ENCODE measurements around the gene CNDP1.
A peak's percentile ranks its signal among the peaks of the same experiment; 100 is the strongest.

The CNDP1 gene

DNA sequence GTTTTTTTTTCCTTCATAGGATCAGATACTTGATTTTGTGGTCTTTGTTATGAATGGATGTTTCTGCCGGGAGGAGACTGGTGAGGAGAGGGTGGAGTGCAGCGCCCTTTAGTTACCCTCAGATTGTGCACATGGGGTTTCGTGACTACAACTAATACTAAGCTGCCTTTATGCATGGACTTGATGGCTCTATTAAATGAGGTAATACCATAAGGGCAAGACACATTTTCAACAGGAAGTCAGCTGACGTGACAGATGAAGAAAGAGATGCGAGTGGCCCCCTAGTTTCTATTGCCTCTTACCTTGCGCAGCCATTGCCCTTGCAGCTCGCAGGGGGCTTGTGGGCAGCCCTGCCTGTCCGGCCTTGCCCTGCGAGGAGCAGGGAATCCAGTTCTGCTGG is 87.8 kb downstream of the CNDP1 start:
- Mint-ChIP-seq H3K9me3 (no peaks in the 10 kb centered on the region), H3K36me3 (ENCODE audit: low read depth) (no peaks in the 10 kb centered on the region), H3K4me3 (no peak overlapping the region), H3K27me3 (ENCODE audit: low read depth) (no peaks in the 10 kb centered on the region), H3K27ac (no peak overlapping the region), H3K4me1 (ENCODE audit: low read depth) (peaks cover 2% of the 10 kb centered on the region)

DNA sequence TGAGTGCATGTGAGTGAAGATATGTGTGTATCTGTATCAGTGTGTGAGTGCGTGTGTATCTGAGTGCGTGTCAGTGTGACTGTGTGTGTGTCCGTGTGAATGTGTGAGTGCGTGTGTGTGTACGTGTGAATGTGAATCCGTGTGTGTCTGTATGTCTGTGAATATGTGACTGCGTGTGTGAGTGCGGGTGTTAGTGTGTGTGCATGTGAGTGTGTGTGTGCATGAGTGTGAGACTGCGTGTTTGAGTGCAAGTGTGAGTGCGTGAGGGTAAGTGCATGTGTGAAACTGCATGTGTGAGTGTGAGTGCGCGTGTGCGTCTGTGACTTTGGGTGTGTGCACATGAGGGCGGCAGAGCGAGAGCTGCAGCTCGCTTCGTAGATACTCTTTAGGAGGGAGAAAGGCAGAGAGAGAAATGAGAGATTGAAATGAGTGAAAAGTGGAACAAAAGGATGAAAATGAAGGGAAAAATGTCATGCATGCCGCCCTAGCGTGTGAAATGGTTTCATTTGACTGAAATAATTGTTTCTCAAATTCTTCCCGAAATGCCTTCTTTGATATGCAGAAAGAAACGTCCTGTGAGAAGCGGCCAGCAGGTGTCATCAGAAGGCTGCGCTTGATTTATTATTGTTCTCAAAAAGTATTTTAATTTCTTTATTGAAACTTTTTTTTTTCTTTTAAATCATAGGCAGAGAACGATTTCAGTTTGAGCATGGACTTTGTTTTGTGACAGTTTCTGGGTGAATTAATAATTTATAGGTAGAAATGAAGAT is 88.9 kb downstream of the CNDP1 start:
- Mint-ChIP-seq H3K36me3 (ENCODE audit: low read depth) (no peaks in the 10 kb centered on the region), H3K4me3 (no peak overlapping the region), H3K27ac (no peak overlapping the region), H3K27me3 (ENCODE audit: low read depth) (no peaks in the 10 kb centered on the region), H3K9me3 (no peaks in the 10 kb centered on the region), H3K4me1 (ENCODE audit: low read depth) (peaks cover 9% of the 10 kb centered on the region)

DNA sequence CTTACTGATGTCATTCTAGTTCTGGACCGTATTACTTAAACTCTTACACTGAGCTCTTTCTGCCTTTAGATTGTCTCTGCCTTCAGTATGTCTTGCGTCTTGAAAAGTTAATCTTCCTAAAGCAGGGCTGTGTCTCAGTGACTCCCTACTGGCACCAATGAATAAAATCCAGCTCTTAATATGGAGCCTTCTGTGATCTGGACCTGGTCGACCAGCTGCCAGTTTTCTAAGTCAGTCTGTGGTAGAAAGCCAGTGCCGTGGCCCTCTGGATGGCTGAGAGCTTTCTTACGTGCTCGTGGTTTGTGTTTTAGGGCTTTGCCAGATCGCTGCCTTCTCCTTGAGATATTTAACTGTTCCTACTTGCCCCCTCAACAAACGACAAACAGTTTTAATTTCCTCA is 90.2 kb downstream of the CNDP1 start:
- no peaks in the 10 kb centered on the region for H3K36me3 Mint-ChIP-seq (ENCODE audit: low read depth)
- no peak overlapping the region for H3K27ac Mint-ChIP-seq

DNA sequence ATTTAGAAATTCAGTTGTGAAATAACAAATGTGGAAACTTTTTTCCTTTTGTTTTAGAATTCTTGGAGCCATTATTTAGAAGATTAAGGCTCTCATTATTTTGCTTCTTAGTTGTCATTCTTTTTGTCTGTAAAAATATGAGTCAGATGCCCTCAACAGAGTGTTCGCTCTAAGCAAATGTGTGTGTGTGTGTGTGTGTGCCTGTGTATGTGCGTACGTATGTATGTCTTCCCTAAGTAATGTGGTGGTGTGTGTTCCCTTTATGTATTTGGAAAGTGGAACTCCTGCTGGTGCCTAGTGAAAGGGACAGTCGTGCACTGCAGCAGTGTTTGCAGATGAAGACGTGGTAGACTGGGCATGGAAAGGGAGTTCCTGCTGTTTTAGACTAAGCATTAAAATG is 90.9 kb downstream of the CNDP1 start:
- no peaks in the 10 kb centered on the region for H3K27me3 Mint-ChIP-seq (ENCODE audit: low read depth)
- H3K36me3 Mint-ChIP-seq (ENCODE audit: low read depth) = no peaks in the 10 kb centered on the region

More for the DNA sequence above, 90.2 kb downstream of the CNDP1 start:
- Mint-ChIP-seq H3K4me3 (no peak overlapping the region), H3K4me1 (ENCODE audit: low read depth) (peaks cover 12% of the 10 kb centered on the region), H3K9me3 (no peaks in the 10 kb centered on the region), H3K27me3 (ENCODE audit: low read depth) (no peaks in the 10 kb centered on the region)

DNA sequence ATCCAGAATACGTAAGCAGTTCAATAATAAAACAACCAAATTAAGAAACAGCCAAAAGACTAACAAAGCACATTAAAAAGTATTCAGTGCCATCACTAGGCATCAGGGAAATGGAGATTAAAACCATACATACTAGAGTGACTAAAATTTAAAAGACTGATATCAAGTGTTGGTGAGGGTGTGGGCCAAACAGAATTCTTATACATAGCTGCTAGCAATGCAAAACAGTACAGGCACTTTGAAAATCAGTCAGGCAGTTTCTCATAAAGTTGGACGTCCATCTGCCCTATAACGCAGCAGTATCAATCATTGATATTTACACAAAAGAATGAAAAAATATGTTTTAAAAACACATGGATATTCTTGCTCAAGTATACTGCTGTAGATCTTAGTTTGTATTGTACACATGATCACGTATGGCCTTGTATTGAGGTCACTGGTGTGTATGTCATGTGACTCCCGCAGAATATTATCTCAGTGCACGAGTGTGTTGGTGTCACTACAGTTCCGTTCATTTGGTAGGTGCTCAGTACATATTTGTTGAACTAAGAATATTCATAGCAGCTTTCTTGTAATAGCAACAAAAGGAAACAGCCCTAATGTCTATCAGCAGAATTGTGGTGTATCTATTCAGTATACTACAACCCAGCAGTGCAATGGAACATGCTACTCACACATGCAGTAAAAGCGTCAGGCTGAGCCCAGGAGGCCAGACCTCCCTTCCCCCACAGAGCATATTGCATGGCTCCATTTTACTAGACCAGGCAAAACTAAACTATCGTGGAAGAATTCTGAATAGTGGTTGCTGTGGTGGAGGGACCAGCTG is 92.0 kb downstream of the CNDP1 start:
- H3K4me1 Mint-ChIP-seq (ENCODE audit: low read depth) = peaks cover 18% of the 10 kb centered on the region
- peaks cover 3% of the 10 kb centered on the region for H3K36me3 Mint-ChIP-seq (ENCODE audit: low read depth)
- H3K4me3 Mint-ChIP-seq = no peak overlapping the region
- no peaks in the 10 kb centered on the region for H3K9me3 Mint-ChIP-seq
- H3K27me3 Mint-ChIP-seq (ENCODE audit: low read depth) = no peaks in the 10 kb centered on the region
- H3K27ac Mint-ChIP-seq = no peak overlapping the region

More for the DNA sequence above, 90.9 kb downstream of the CNDP1 start:
- Mint-ChIP-seq H3K27ac (no peak overlapping the region), H3K4me3 (no peak overlapping the region), H3K4me1 (ENCODE audit: low read depth) (peaks cover 12% of the 10 kb centered on the region), H3K9me3 (no peaks in the 10 kb centered on the region)

DNA sequence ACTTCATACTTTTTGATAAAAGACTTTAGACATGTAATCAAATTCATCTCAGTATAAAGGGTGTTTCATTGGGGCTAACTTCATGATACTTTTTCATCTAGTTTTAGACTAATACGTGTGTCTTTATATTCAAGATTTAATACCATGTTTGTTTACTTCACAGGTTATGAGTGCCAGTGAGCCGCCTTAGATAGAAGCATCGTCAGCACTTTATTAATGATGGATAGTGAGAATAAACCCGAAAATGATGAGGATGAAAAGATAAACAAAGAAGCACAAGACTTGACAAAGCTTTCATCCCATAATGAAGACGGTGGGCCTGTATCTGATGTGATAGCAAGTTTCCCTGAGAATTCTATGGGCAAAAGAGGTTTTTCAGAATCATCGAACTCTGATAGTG is 96.5 kb downstream of the CNDP1 start:
- Mint-ChIP-seq H3K27me3 (ENCODE audit: low read depth) (no peaks in the 10 kb centered on the region), H3K4me1 (ENCODE audit: low read depth) (peaks cover 40% of the 10 kb centered on the region), H3K9me3 (no peaks in the 10 kb centered on the region), H3K4me3 (peak overlapping the region; percentile 83), H3K36me3 (ENCODE audit: low read depth) (peaks cover 30% of the 10 kb centered on the region), H3K27ac (peak overlapping the region; percentile 90)

DNA sequence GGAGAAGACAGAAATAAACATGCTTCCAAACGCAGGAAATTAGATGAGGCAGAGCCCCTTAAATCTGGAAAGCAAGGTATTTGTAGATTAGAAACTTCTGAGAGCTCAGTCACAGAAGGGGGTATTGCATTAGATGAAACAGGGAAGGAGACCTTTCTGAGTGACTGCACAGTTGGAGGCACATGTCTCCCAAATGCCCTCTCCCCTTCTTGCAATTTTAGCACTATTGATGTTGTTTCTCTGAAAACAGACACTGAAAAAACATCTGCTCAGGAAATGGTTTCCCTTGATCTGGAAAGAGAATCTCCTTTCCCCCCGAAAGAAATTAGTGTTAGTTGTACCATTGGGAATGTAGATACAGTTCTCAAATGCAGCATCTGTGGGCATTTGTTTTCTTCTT is 96.9 kb downstream of the CNDP1 start:
- H3K9me3 Mint-ChIP-seq = no peaks in the 10 kb centered on the region
- H3K27ac Mint-ChIP-seq = peak overlapping the region; percentile 90
- H3K27me3 Mint-ChIP-seq (ENCODE audit: low read depth) = no peaks in the 10 kb centered on the region
- H3K36me3 Mint-ChIP-seq (ENCODE audit: low read depth) = peaks cover 30% of the 10 kb centered on the region
- peaks cover 40% of the 10 kb centered on the region for H3K4me1 Mint-ChIP-seq (ENCODE audit: low read depth)
- H3K4me3 Mint-ChIP-seq = peak overlapping the region; percentile 83

DNA sequence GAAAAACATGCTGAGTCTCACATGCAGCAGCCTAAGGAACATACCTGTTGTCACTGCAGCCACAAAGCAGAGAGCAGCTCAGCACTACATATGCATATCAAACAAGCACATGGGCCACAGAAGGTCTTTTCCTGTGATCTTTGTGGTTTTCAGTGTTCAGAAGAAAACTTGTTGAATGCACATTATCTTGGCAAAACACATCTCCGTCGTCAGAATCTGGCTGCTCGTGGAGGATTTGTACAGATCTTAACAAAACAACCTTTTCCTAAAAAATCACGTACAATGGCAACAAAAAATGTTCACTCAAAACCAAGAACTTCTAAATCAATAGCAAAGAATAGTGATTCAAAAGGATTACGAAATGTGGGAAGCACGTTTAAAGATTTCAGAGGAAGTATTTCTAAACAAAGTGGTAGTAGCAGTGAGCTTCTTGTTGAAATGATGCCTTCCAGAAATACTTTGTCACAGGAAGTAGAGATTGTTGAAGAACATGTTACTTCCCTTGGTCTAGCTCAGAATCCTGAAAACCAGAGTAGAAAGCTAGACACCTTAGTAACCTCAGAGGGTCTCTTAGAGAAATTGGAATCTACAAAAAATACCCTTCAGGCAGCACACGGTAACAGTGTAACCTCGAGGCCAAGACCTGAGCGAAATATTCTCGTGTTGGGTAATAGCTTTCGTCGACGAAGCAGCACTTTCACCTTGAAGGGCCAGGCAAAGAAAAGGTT is 97.5 kb downstream of the CNDP1 start:
- Mint-ChIP-seq H3K4me3 (peak overlapping the region; percentile 83), H3K36me3 (ENCODE audit: low read depth) (peaks cover 30% of the 10 kb centered on the region), H3K4me1 (ENCODE audit: low read depth) (peaks cover 40% of the 10 kb centered on the region), H3K27me3 (ENCODE audit: low read depth) (no peaks in the 10 kb centered on the region), H3K9me3 (no peaks in the 10 kb centered on the region), H3K27ac (peak overlapping the region; percentile 90)

DNA sequence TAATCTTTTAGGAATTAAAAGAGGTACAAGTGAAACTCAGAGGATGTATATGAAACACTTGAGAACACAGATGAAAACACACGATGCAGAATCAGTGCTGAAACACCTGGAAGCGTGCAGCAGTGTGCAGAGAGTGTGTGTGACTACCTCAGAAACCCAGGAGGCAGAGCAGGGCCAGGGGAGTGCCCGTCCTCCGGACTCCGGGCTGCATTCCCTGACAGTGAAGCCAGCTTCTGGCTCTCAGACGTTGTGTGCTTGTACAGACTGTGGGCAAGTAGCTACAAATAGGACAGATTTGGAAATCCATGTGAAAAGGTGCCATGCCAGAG is 98.0 kb downstream of the CNDP1 start:
- Mint-ChIP-seq H3K4me3 (peak overlapping the region; percentile 83), H3K36me3 (ENCODE audit: low read depth) (peaks cover 30% of the 10 kb centered on the region), H3K4me1 (ENCODE audit: low read depth) (peaks cover 36% of the 10 kb centered on the region), H3K9me3 (no peaks in the 10 kb centered on the region), H3K27ac (peak overlapping the region; percentile 90), H3K27me3 (ENCODE audit: low read depth) (no peaks in the 10 kb centered on the region)

DNA sequence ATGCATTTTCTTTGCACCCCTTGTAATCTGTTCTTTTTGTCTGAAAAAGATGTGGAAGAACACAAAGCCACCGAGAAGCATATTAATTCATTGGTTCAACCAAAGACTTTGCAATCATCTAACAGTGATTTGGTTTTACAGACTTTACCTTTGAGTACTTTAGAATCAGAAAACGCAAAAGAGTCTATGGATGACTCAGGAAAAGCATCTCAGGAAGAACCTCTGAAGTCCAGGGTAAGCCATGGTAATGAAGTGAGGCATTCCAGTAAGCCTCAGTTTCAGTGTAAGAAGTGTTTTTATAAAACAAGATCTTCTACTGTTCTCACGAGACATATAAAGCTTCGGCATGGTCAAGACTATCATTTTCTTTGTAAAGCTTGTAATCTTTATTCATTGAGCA is 98.6 kb downstream of the CNDP1 start:
- peaks cover 30% of the 10 kb centered on the region for H3K4me1 Mint-ChIP-seq (ENCODE audit: low read depth)
- peak overlapping the region; percentile 83 for H3K4me3 Mint-ChIP-seq
- no peaks in the 10 kb centered on the region for H3K27me3 Mint-ChIP-seq (ENCODE audit: low read depth)
- H3K9me3 Mint-ChIP-seq = no peaks in the 10 kb centered on the region
- peaks cover 30% of the 10 kb centered on the region for H3K36me3 Mint-ChIP-seq (ENCODE audit: low read depth)
- H3K27ac Mint-ChIP-seq = peak overlapping the region; percentile 90

DNA sequence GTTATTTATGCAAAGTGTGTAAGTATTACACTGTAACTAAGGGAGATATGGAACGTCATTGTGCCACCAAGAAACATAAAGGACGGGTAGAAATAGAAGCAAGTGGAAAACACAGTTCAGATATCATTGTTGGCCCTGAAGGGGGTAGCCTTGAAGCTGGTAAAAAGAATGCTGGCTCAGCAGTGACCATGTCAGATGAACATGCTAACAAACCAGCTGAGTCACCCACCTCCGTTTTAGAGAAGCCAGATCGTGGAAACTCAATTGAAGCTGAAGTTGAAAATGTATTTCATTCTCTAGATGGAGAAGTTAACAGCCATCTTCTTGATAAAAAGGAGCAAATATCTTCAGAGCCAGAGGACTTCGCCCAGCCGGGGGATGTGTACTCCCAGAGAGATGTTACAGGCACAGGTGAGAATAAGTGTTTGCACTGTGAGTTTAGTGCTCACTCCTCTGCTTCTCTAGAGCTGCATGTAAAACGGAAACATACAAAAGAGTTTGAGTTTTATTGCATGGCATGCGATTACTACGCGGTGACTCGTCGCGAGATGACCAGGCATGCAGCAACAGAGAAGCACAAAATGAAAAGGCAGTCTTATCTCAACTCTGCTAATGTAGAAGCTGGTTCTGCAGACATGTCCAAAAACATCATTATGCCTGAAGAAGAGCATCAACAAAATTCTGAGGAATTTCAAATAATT is 99.5 kb downstream of the CNDP1 start:
- H3K27ac Mint-ChIP-seq = no peak overlapping the region
- H3K27me3 Mint-ChIP-seq (ENCODE audit: low read depth) = no peaks in the 10 kb centered on the region
- no peak overlapping the region for H3K4me3 Mint-ChIP-seq
- H3K4me1 Mint-ChIP-seq (ENCODE audit: low read depth) = peaks cover 29% of the 10 kb centered on the region
- H3K36me3 Mint-ChIP-seq (ENCODE audit: low read depth) = peaks cover 30% of the 10 kb centered on the region
- no peaks in the 10 kb centered on the region for H3K9me3 Mint-ChIP-seq

DNA sequence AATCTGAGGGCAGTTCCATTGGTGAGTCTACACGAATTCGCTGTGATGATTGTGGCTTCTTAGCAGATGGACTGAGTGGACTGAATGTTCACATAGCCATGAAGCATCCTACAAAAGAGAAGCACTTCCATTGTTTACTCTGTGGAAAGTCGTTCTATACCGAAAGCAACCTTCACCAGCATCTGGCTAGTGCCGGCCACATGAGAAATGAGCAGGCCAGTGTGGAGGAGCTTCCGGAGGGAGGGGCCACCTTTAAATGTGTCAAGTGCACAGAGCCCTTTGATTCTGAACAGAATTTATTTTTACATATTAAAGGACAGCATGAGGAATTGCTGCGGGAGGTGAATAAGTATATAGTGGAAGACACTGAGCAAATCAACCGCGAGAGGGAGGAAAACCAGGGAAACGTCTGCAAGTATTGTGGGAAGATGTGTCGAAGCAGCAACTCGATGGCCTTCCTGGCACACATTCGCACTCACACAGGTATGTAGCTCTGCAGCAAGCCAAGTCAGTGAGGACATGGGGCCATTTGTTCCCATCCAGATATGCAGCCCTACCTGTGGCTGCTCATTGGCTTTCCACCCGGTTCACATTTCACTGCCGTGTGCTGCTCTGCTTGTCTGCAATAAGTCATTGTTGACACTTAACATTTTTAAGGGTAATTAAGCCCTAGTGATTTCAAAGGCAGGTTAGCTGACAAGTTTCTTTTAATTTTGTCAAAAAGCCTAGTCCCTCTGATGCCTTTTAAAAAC is 101.1 kb downstream of the CNDP1 start:
- Mint-ChIP-seq H3K9me3 (no peaks in the 10 kb centered on the region), H3K4me1 (ENCODE audit: low read depth) (peaks cover 28% of the 10 kb centered on the region), H3K27ac (no peak overlapping the region), H3K27me3 (ENCODE audit: low read depth) (no peaks in the 10 kb centered on the region), H3K36me3 (ENCODE audit: low read depth) (peaks cover 30% of the 10 kb centered on the region), H3K4me3 (no peak overlapping the region)

All from T-helper 1 cell treated with Interleukin-12 subunit alpha and Interleukin-12 subunit beta and Interleukin-4 antibody, amounts not matched to agents 30 μg/mL and 1 μg/mL, for 36 hours (primary cell).